Activated CD4-positive, alpha-beta T cell treated with anti-CD3 and anti-CD28 coated beads for 4 hours (primary cell): ENCODE measurements around the gene MTURN.
"Not testable (repeated sequence)": the region's sequence is repeated elsewhere in the genome, so short reads cannot be mapped to it uniquely, and the experiment has no call there.

Experiments used
- DNase-seq, 2 donors: peaks; one replicate each; pipeline ENCODE4 v3.0.0-alpha.2; 2020

Gene MTURN

GRCh38 chr7:30181211-30181610, 46.4 kb downstream of the MTURN start:
- DNase-seq, result no peak

DNA sequence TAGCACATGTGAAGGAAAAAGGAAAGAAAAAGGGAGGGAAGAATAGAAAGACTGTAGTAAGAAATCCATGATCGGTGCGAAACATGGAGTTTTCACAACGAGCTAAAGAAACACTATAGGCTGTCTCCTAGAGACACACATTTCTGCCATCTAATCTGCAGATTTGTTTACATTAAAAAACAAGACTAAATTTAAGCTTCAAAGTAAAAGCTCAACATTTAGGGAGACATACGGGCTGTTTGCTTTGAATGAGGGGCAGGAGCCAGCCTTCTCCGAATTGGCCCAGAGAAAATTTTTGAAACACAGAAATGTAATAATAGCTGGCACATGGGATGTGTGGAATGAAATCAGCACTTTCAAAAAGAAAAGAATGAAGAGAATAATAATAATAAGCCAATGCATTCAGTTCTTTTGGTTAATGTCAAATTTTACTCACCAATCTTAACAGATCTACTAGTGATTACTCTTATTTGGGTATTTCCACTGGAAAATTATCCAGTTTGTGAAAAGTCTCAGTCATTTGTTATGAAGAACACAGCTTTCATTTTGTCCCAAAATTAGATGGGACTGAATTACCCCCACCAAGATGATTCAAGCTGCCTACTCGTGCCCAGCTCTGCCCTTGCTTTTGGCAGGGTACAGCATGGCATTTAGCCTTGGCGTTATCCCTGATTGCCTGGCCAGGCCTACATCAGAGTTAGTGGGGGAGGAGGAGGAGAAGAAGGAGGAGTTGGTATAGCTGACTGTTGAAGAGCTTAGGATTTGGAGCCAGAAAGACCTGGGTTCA, 47.1 kb downstream of the MTURN start:
- DNase-seq, result no peak

DNA sequence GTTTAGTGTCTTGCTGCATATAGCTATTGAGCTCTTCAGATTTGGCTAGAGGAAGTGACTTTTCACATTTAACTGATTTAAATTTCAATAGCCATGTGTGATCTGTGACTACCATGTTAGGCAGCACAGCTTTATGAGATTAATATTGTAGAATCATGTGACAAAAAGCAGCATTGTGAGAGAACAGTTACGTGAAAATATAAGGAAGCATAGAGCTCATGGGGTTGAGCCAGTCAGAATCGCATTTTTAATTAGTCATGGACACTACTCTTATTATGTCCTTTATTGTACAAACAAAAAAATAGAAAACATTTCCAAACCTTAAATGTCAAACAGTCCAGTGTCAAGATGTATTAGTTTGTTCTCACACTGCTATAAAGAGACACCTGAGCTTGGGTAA, 48.0 kb downstream of the MTURN start:
- DNase-seq, result no peak

DNA sequence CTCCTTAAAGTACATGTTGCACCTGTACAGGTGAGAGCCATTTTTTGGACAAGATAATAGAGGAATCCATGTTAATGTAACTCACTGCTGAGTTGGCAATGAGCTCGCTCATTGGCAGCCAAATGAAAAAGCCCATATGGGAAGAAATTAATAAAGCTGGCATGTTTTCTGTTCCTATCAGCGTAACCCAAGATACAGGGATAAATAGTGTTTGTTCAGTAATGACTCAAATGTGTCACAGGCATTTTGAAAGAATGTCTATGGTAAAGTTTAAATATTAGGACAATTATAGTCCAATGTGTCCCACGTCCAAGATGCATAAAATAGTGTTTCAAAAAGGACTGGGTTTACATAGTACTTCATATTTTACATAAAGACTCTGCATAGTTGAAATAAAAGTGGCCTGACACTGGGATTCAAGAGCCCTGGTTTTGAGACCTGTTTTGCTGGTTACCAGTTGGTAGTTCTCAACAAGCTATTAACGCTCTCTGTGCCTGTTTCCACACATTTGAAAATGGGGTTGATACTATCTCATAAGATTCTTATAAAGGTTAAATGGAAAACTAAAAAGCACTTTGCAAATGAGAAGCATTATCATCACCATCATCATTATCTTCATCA, 49.1 kb downstream of the MTURN start:
- no peak for DNase-seq

- no peak for DNase-seq
Measured at GRCh38 chr7:30184791-30185487, 50.2 kb downstream of the MTURN start.

DNA sequence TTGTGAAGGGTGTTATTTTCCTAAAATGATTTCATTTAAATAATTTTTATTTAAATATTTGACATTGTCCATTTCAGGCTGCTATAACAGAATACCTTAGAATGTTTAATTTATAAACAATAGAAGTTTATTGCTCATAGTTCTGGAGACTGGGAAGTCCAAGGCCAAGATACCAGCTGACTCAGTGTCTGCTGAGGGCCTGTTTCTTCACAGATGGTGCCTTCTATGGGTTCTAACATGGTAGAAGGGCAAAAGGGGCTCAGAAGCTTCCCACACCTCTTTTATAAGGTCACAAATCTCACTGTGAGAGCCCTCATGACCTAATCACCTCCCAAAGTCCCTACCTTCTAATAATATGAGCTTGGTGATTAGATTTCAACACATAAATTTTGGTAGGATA, 50.7 kb downstream of the MTURN start:
- no peak for DNase-seq

- DNase-seq, result no peak
Measured at GRCh38 chr7:30186725-30187124, 51.9 kb downstream of the MTURN start.

DNA sequence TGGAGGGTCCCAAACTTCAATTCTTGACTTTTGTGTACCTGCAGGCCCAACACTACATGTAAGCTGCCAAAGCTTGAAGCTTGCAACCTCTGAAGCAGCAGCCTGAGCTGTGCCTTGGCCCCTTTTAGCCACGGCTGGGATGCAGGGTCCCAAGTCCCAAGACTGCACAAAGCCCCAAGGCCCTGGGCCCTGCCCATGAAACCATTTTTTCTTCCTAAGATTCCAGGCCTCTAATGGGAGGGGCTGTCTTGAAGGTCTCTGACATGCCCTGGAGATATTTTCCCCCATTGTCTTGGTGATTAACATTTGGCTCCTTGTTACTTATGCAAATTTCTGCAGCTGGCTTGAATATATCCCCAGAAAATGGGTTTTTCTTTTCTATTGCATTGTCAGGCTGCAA, 52.7 kb downstream of the MTURN start:
- no peak for DNase-seq

DNA sequence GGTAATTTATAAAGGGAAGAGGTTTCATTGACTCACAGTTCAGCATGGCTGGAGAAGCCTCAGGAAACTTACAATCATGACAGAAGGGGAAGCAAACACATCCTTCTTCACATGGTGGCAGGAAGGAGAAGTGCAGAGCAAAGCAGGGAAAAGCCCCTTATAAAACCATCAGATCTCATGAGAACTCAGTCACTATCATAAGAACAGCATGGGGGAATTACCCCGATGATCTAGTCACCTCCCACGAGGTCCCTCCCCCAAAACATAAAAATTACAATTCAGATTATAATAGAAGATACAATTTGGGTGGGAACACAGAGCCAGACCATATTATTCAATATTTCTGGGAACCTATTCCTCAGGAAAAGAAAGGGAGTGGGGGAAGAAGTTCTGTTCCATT, 53.6 kb downstream of the MTURN start:
- not testable (repeated sequence) for DNase-seq

- no peak for DNase-seq
Measured at GRCh38 chr7:30188811-30189210, 54.0 kb downstream of the MTURN start.

- DNase-seq, result no peak
Measured at GRCh38 chr7:30191809-30192208, 57.0 kb downstream of the MTURN start.

DNA sequence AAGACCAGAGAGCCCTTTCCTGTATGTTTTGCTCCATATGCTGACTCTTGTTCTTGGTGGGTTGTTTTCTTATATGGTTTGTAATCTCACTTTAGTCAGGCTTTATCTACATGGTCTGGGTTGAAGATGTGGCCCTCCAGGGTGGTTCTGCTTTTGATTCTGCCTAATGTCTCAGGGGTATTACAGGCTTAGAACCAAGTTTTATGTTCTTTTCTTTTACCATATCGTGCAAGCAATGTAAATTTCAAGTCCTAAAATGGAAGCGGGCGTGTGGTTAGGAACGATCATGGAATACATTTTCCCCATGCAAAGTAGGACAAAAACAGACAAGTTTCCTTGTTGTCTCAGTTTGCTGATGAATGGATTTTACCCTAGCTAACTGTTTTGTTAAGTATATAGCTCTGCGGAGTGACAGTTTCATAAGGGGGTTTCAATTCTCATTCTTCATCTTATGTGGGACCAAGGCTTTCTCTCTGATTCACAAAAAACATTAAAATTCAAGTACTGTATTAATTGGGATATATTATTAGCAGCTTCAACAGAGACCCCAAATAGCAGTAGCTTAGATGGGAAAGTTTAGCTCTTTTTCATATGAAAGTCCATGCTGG, 58.7 kb downstream of the MTURN start:
- DNase-seq, result no peak

DNA sequence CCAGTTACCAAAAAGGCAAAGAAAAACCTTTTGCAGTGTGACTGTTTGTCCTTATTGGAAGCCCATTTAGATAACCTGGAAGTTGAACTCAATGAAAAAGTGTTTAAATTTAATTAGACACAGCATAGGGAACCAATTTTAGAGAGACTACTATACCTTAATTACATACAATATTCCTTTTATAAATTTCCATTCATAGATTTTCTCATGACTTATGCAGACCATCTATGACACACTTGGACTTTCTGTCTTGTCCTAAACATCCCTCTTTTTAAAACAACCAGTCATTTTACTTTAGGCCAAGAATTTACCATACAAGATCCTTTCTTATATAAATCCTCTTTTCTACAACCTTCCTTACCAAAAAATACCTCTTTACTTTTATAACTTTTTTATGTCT, 61.6 kb downstream of the MTURN start:
- DNase-seq, result no peak

- no peak for DNase-seq
Measured at GRCh38 chr7:30197438-30197837, 62.7 kb downstream of the MTURN start.

DNA sequence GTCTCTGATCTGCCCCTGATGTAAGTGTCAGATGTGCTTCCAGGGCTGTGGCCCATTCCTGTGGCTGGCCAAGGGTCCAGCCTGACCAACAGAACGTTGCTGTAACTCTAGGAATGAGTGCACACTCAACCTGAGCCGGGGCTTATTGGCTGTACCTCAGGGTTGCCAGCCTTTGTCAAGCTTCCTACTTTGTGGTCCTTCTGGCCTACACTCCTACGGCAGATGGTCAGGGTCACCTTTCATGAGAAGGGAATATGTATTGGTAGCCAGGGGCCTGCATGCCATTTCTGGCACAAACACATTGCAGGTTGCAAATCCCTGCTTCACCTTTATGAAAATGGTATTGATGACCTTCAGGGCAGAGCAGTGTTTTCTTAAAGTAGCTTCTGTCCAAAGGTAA, 64.5 kb downstream of the MTURN start:
- no peak for DNase-seq

- no peak for DNase-seq
Measured at GRCh38 chr7:30200591-30200990, 65.8 kb downstream of the MTURN start.

DNA sequence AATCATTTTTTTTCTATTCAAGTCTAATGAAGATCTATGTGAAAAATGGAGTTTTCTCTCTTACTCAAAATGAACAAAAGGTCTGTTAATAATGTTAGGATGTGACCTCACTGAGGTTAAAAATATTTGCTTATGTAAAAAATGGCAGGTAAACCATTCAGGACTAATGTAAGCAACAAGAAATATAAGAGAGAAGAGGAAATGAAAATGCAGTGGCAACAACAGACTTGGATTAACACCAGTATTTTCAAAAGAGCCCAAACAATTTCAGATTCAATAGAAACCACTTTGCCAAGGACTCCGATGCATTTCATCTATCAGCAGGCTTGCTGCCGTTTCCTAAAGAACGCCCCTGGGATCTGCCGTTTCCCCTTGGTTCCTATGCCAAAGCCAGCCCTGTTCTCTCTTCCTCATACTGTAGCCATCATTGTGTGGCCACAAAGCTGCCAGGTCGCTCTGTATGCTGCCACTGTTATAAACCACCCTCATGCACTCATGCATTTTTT, 66.4 kb downstream of the MTURN start:
- no peak for DNase-seq

DNA sequence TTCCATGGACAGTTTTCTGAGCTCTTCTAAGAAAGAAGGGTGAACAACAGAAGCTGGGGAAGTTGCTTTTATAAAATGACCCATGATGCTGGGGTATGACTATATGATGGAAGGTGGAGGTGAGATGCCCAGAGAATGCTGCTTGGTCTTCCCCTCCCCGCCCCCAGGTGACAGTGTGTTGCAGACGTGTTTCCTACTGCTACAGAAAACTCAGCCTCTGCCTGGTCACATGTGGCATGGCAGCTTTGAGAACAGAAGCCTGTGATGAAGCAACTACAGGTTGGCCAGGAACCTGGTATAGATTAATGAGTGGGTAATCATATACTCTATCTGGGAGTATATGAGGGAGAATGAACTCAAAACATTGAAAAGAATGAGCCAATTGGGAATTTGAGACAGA, 67.1 kb downstream of the MTURN start:
- DNase-seq, result no peak

DNA sequence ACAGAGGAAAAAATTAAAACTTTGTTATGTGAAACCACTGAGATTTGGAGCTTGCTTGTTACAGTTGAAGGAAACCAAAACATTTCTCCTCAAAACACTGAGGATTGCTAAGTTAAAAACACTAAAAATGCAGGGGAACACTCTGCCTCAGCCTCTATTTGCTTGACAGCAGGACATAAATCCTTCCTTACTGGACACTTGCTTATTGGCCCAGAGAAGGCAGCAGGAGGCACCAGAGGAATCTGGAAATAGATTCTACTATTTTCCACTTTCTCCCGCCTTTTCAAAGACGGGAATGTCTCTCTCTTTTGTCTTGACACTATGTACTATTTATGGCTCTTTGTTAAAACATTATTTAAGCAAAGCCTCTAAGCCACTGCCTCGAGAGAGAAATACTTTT, 67.9 kb downstream of the MTURN start:
- no peak for DNase-seq

GRCh38 chr7:30206491-30206890, 71.7 kb downstream of the MTURN start:
- DNase-seq, result no peak

GRCh38 chr7:30206942-30207341, 72.2 kb downstream of the MTURN start:
- no peak for DNase-seq

DNA sequence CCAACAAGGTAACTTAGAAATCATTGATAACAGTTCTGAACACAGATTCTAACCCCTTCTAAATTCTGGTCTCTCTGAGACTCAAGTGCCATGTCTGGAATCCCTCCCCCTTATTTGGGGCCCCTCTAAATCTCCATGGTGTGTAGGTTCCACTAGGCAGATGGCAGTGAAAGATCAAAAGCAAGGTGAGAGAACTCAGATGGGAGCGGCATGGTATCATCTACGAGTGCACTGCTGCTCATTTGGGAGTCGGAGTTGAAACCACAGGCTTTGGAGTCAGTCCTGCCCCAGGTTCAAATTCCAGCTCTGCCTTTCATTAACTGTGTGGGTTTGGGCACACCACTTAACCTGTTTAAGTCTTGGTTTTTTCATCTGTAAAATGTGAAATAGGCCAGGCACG, 72.6 kb downstream of the MTURN start:
- no peak for DNase-seq

DNA sequence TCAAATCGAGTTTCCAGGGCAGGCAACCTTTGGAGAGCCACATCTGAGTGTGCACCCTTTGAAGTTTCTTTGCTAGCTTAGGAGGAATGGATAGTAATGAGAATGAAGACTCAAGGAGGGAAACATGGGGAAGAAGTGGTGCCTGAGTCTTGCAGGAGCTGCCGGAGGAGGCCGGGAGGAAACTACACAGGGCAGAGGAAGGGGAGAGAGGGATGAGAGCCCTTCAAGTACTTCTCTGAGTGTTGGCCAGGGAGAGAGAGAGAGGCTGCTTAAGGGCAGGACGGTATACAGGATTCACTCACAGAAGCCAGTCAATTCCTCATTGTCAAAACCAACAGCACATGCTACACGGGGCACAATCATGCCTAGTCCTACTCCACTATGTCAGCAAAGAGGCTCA, 75.2 kb downstream of the MTURN start:
- DNase-seq, result no peak
